NCI-H1105 (cell line): ENCODE measurements around the gene TLR4.

Source experiments
- DNase-seq: peaks from one replicate; lab custom pipeline; 2025; lab: John Stamatoyannopoulos, UW

The TLR4 gene

GRCh38 chr9:117704024-117704575, at the start of gene TLR4:
Gene TLR4, plus strand, starts transcription at chr9:117704403. Its CDS starts 70 bp downstream, at chr9:117704473.
- no peak for DNase-seq

GRCh38 chr9:117656002-117656401, 48.2 kb upstream of the TLR4 start:
- DNase-seq = no peak

GRCh38 chr9:117662651-117663050, 41.6 kb upstream of the TLR4 start:
- no peak for DNase-seq

GRCh38 chr9:117664419-117664818, 39.8 kb upstream of the TLR4 start:
- DNase-seq = no peak

- no peak for DNase-seq
Measured at GRCh38 chr9:117665601-117666385, 38.4 kb upstream of the TLR4 start.

- DNase-seq = no peak
Measured at GRCh38 chr9:117671468-117671867, 32.7 kb upstream of the TLR4 start.

GRCh38 chr9:117672369-117672768, 31.8 kb upstream of the TLR4 start:
- DNase-seq = no peak

GRCh38 chr9:117677572-117677971, 26.6 kb upstream of the TLR4 start:
- DNase-seq = no peak

GRCh38 chr9:117678871-117679270, 25.3 kb upstream of the TLR4 start:
- no peak for DNase-seq

GRCh38 chr9:117679416-117679815, 24.8 kb upstream of the TLR4 start:
- DNase-seq = no peak

GRCh38 chr9:117681888-117682287, 22.3 kb upstream of the TLR4 start:
- no peak for DNase-seq

GRCh38 chr9:117682955-117683710, 21.1 kb upstream of the TLR4 start:
- DNase-seq = no peak

- DNase-seq = no peak
Measured at GRCh38 chr9:117687532-117687931, 16.7 kb upstream of the TLR4 start.

GRCh38 chr9:117691367-117691766, 12.8 kb upstream of the TLR4 start:
- no peak for DNase-seq

GRCh38 chr9:117696154-117696553, 8.0 kb upstream of the TLR4 start:
- no peak for DNase-seq

GRCh38 chr9:117697046-117697445, 7.2 kb upstream of the TLR4 start:
- no peak for DNase-seq

GRCh38 chr9:117703537-117703936, 666 bp upstream of the TLR4 start:
- DNase-seq = no peak

- DNase-seq = no peak
Measured at GRCh38 chr9:117704597-117704996, 394 bp downstream of the TLR4 start.

- no peak for DNase-seq
Measured at GRCh38 chr9:117705386-117705785, 1.2 kb downstream of the TLR4 start.

- DNase-seq = no peak
Measured at GRCh38 chr9:117706421-117707116, 2.4 kb downstream of the TLR4 start.

- no peak for DNase-seq
Measured at GRCh38 chr9:117707561-117707960, 3.4 kb downstream of the TLR4 start.

GRCh38 chr9:117709936-117710335, 5.7 kb downstream of the TLR4 start:
- no peak for DNase-seq
